Stimulated activated CD8-positive, alpha-beta memory T cell treated with anti-CD3 and anti-CD28 coated beads, Interleukin-4, amount 100 ng/mL, for 48 hours (primary cell): ENCODE results near the gene FAXDC2.

Source experiments
- DNase-seq: peaks from one replicate; pipeline ENCODE4 v3.0.0-alpha.2; 2020

Gene FAXDC2

GRCh38 chr5:154793599-154794524 lies 56.5 kb downstream of the FAXDC2 start:
- DNase-seq, result no peak

DNA sequence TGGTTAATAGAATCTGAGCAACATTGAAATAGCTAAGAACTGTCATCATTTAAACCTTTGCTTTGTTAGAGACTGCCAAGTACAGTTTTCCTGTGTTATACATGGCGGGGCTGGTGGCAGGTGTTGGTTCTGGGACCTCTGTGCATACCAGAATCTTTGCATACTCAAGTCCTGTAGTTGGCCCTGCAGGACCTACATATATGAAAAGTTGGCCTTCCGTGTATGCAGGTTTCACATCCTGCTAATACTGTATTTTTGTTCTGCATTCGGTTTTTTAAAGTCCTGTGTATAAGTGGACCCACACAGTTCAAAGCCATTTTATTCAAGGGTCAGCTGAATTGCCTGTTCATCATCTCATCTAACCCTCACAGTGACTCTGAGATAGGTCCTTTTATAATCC lies 58.9 kb downstream of the FAXDC2 start:
- DNase-seq, result no peak

GRCh38 chr5:154788212-154788611 lies 62.2 kb downstream of the FAXDC2 start:
- DNase-seq, result no peak

DNA sequence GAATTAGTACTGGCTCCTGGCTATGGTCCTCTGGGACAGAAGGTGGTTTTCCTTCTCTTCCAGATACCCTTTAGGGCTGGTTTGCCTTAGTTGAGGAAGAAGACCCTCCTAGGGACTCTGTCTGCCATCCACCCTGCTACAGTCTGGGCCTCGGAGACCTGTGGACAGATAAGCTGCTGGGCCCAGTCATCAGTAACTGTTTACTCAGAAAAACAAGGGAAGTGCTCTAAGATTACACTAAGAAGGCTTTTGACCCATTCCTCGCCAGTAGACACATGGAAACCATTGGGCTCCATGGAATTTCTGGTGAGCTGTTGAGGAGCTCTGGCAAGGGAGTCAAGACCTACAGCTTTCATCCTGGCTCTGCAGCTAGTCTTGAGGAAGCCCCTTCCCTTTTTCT lies 64.0 kb downstream of the FAXDC2 start:
- DNase-seq, result no peak

GRCh38 chr5:154784856-154785255 lies 65.5 kb downstream of the FAXDC2 start:
- DNase-seq, result no peak

DNA sequence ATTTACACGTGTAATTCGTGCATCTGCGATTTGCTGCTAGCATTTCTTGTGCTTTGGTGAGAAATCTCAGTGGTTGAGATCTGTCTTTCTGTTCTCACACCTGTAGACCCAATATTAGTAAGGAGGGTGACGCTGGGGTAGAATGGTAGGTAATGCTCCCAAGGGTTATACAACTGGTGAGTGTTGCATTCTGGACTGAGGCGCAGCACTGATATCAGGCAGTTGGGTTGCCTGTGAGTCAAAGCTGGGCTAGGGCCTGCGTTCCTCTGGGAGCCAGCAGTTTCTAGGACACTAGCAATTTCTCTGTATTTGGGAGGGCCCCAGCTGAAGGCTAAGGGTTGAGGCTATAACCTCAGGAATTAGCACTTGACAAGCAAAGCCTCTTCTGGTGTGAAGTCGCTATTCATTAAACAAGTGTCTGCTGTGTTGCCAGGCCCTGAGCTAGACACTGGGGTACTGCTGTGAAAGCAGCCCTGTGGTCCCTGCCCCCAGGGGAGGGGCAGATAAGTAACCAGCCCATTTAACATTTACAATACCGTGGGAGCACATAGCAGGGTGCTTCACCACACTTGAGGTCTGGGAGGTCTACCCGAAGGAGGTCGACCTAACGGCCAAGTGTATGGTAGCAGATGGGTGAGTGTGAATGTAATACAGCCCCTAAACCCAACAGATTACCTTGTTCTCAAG lies 66.5 kb downstream of the FAXDC2 start:
- no peak for DNase-seq

- DNase-seq, result no peak
Measured at GRCh38 chr5:154782812-154783592, 67.4 kb downstream of the FAXDC2 start.

DNA sequence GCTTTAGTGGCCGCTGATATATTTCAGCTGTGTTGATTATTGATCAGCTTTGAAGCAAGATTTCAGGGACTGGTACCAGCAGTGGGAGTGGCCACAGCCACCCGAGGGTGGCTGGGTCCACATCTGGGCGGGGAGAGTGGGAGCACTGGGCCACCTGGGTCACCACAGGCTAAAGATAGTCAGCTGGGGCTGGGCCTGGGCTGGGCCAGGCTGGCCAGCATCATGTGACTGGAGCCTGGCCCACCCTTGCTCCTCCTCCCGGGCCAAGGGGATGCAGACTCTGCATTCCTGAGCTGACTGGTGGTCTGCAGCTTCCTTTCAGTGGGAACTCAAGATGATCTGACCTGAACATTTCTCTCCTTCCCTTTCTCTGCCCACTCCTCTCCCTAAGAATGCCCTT lies 68.1 kb downstream of the FAXDC2 start:
- DNase-seq, result no peak

DNA sequence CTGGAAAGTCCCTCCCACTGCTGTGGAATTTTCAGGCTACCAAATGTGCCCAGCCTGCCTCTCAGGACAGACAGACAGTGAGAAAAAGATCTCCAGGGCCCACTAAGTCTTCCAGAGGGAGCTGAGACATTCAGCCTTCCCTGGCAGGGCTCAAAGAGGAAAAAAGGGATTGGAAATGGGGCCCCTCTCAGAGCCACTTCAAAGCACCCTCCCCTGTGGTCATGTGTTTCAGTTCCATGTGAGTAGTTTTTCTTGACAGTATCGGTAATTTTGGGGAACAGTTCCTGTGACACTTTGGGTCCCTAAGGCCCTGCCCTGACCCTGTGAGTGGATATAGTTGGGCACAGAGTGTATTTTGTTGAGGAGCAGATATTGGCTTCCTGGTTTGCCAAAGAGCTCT lies 70.3 kb downstream of the FAXDC2 start:
- no peak for DNase-seq

GRCh38 chr5:154779105-154779504 lies 71.3 kb downstream of the FAXDC2 start:
- no peak for DNase-seq

- DNase-seq, result no peak
Measured at GRCh38 chr5:154778534-154778933, 71.9 kb downstream of the FAXDC2 start.

GRCh38 chr5:154776167-154776566 lies 74.2 kb downstream of the FAXDC2 start:
- no peak for DNase-seq

- no peak for DNase-seq
Measured at GRCh38 chr5:154773326-154773725, 77.1 kb downstream of the FAXDC2 start.

- no peak for DNase-seq
Measured at GRCh38 chr5:154771383-154771901, 79.0 kb downstream of the FAXDC2 start.

- no peak for DNase-seq
Measured at GRCh38 chr5:154770111-154770510, 80.3 kb downstream of the FAXDC2 start.
